Endothelial cell of umbilical vein (primary cell): ENCODE data around the gene P2RY6.

Experiments
- EZH2 ChIP-seq: IDR thresholded peaks from 2 replicates; pipeline ENCODE4 v1.6.1; 2012; ENCODE audit warnings: borderline replicate concordance, low read depth, mild to moderate bottlenecking, moderate library complexity, low read length, inconsistent platforms; ENCODE audit not compliant: severe bottlenecking
- GATA2 ChIP-seq: IDR thresholded peaks from 2 replicates; pipeline ENCODE4 v1.7.0; 2011; ENCODE audit warnings: low read depth, mild to moderate bottlenecking, moderate library complexity, mixed read lengths, low read length; ENCODE audit not compliant: insufficient read length, insufficient read depth
- POLR2A ChIP-seq: IDR thresholded peaks from 2 replicates; pipeline ENCODE4 v1.6.1; 2012; ENCODE audit warnings: low read depth, mild to moderate bottlenecking, control low read depth, low read length
- POLR2AphosphoS5 ChIP-seq: IDR thresholded peaks from 2 replicates; pipeline ENCODE4 v1.6.1; 2012; ENCODE audit warnings: low read depth, mild to moderate bottlenecking, control low read depth, low read length, moderate library complexity; ENCODE audit not compliant: insufficient read depth
- TF ChIP-seq, protein P1 (sequence below), 2 donors: IDR thresholded peaks; 1 replicate in 1 of 2; 2 replicates in 1 of 2; pipeline ENCODE4 v1.5.1; 2011; ENCODE audit warnings: low read length in 2 of 2, mild to moderate bottlenecking in 2 of 2, moderate library complexity in 2 of 2, control low read depth in 1 of 2, inconsistent platforms in 1 of 2, low read depth in 1 of 2; ENCODE audit not compliant: insufficient read depth in 1 of 2; ENCODE audit errors: extremely low read depth in 1 of 2

DNA sequence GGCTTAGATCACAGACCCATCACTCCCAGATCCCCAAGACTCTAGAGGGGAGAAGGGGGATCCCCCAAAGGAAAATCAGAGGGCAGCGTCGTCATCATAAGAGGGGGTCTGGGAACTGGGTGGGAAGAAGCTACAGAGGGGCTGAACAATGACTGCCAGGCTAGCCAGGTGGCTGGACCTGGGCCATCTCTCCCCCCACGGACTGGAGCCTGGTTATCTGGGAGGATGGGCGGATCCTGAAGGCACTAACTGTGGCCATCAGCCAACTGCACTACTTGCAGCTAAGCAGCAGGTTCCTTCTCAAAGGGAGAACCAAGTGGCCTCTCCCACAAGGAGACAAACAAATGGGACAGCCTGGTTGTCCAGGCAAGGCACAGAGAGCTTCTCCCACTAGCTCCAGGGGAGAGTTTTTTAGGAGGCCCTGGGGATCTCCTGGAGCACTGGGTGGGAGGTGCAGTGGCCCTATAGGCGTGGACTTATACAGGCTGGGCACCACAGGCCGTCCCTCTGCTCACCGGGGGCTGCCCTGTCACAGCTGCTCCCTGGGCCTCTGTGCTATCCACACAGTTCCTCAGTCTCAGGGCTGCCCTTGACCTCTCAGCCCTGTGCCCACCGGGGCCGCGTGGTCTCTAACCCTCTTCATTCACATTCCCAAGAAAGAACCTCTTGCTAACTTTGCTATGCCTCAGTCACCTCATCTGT, 15.4 kb downstream of the P2RY6 start:
- TF ChIP-seq, protein P1, sequence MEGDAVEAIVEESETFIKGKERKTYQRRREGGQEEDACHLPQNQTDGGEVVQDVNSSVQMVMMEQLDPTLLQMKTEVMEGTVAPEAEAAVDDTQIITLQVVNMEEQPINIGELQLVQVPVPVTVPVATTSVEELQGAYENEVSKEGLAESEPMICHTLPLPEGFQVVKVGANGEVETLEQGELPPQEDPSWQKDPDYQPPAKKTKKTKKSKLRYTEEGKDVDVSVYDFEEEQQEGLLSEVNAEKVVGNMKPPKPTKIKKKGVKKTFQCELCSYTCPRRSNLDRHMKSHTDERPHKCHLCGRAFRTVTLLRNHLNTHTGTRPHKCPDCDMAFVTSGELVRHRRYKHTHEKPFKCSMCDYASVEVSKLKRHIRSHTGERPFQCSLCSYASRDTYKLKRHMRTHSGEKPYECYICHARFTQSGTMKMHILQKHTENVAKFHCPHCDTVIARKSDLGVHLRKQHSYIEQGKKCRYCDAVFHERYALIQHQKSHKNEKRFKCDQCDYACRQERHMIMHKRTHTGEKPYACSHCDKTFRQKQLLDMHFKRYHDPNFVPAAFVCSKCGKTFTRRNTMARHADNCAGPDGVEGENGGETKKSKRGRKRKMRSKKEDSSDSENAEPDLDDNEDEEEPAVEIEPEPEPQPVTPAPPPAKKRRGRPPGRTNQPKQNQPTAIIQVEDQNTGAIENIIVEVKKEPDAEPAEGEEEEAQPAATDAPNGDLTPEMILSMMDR (IDR thresholded peaks at IDR 0.05; ENCODE audit: extremely low read depth in 1 of 2, insufficient read depth in 1 of 2, low read depth in 1 of 2, low read length in 2 of 2): no peak
- TF ChIP-seq POLR2A: no peak
- TF ChIP-seq POLR2AphosphoS5: no peak
- no peak for TF ChIP-seq GATA2
- no peak for TF ChIP-seq EZH2
